Measurements from ENCODE around the gene FKBP1A. TPM values are rescaled to one million over a fixed set of nuclear protein-coding genes. Genes with fewer than 3 reads are reported as not detected.
A peak's percentile ranks its signal among the peaks of the same experiment; 100 is the strongest.

Gene FKBP1A
- total RNA-seq, 5 donors from 2014 or later (not counting 1 experiment from before 2014, with no cell fraction given), result 76.7 to 90.4 (median 79.9) TPM

DNA sequence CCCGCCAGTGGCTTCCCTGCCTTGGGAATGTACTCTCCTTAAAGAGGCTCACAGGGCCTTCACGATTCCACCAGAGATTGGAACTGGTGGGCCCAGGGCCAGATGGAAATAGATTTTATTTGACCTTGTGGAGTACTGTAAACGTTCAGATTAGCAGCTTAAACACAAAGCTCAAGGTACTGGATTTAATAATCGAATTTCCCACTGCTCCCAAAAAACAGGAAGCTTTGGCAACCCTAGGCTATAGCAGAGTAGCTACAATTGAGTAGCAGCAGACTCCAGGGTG lies 71.3 kb downstream of the FKBP1A start:
- H3K4me3 Mint-ChIP-seq, result no peak overlapping the region
- no peak overlapping the region for H3K4me3 ChIP-seq (ENCODE audit: control insufficient read depth in 1 of 2, extremely low read depth in 1 of 2, low read length in 1 of 2)

DNA sequence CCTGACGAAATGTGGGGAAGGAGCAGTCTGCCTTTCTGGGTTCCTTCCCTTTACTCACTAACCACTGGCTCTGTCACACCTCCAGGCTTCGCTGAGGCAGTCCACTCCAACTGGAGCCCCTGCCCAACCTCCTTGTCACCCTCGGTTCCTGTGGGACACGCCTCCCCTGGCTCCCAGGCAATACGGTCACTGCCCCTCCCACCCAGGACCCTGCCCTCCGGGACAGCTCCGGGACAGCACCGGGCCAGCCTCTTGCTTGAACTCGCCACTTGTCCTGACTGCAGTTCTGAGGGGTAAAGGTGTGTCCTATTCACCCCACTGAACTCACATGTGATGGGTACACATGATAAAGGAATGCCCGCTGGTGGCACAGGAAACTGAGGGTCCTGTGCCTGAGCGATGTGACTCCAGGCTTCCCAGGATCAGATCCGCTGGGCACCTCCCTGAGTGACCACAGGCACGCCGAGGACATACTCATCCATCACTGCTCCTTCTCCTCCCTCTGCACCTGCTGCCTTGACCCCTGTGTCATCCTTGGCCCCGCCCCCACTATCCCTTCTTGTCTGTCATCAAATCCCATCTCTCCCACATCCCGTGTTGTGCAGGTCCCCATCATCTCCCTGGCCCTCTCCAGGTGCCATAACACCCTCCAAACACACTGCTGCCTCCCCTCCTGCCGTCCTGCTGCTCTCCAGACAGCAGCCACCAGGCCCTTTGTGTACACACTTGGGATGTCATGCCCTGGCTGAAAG lies 71.8 kb downstream of the FKBP1A start:
- Histone ChIP-seq H3K36me3 (ENCODE audit: control insufficient read depth in 2 of 2, extremely low read depth in 1 of 2, insufficient read depth in 1 of 2, low read length in 1 of 2) (no peaks in the 10 kb centered on the region), H3K9me3 (no peaks in the 10 kb centered on the region), H3K27me3 (replicated peaks in 1 of 2; ENCODE audit: control insufficient read depth in 2 of 2, extremely low read depth in 1 of 2, insufficient read depth in 2 of 2, low read length in 1 of 2) (peaks cover 0 to 2% of the 10 kb centered on the region in 2 experiments), H3K27ac (ENCODE audit: low read length) (no peak overlapping the region), H3K4me3 (ENCODE audit: control insufficient read depth in 1 of 2, extremely low read depth in 1 of 2, low read length in 1 of 2) (no peak overlapping the region), H3K4me1 (ENCODE audit: control insufficient read depth in 1 of 2, extremely low read depth in 1 of 2, insufficient read depth in 2 of 2, low read length in 2 of 2) (peaks cover 9 to 14% of the 10 kb centered on the region in 2 experiments)
- ATAC-seq (replicated peaks in 1 of 4) (no peak), DNase-seq (no peak)
- H3K36me3 Mint-ChIP-seq, result no peaks in the 10 kb centered on the region
- ChIA-PET CTCF (interaction anchor here in 1 of 2 donors (0.6 to 1.1 kb wide), 2 partner anchors 8 to 445 kb away, joined by 3 read pairs; no protein-coding TSS in a partner anchor), POLR2A (no interaction called here)
- peaks cover 6 to 8% (median 7%) of the 10 kb centered on the region in 3 donors for H3K4me1 Mint-ChIP-seq
- no peak overlapping the region for H3K4me3 Mint-ChIP-seq
- H3K27me3 Mint-ChIP-seq, result no peaks in the 10 kb centered on the region
- no peak overlapping the region for H3K27ac Mint-ChIP-seq
- 88% methylated on average over 12 of the region's 17 CpGs for WGBS (ENCODE audit: insufficient coverage)
- H3K9me3 Mint-ChIP-seq, result no peaks in the 10 kb centered on the region

More for the DNA sequence above, 71.3 kb downstream of the FKBP1A start:
- no peaks in the 10 kb centered on the region for H3K9me3 Mint-ChIP-seq
- Histone ChIP-seq H3K27me3 (replicated peaks in 1 of 2; ENCODE audit: control insufficient read depth in 2 of 2, extremely low read depth in 1 of 2, insufficient read depth in 2 of 2, low read length in 1 of 2) (peaks cover 0 to 2% of the 10 kb centered on the region in 2 experiments), H3K4me1 (ENCODE audit: control insufficient read depth in 1 of 2, extremely low read depth in 1 of 2, insufficient read depth in 2 of 2, low read length in 2 of 2) (peaks cover 14 to 19% of the 10 kb centered on the region in 2 experiments), H3K36me3 (ENCODE audit: control insufficient read depth in 2 of 2, extremely low read depth in 1 of 2, insufficient read depth in 1 of 2, low read length in 1 of 2) (no peaks in the 10 kb centered on the region), H3K9me3 (no peaks in the 10 kb centered on the region), H3K27ac (ENCODE audit: low read length) (no peak overlapping the region)
- POLR2A ChIA-PET, result no interaction called here
- H3K4me1 Mint-ChIP-seq, result peaks cover 6 to 8% (median 7%) of the 10 kb centered on the region in 3 donors
- DNase-seq, result peak in 1 of 35 experiments; percentile 10
- no peaks in the 10 kb centered on the region for H3K36me3 Mint-ChIP-seq
- CTCF ChIA-PET, result interaction anchor here in 1 of 2 donors (0.6 to 1.1 kb wide), 3 partner anchors 9 to 446 kb away, joined by 3 read pairs; no protein-coding TSS in a partner anchor
- no peak overlapping the region for H3K27ac Mint-ChIP-seq
- 70% methylated on average over 2 of the region's 4 CpGs for WGBS (ENCODE audit: insufficient coverage)
- H3K27me3 Mint-ChIP-seq, result no peaks in the 10 kb centered on the region
- ATAC-seq (replicated peaks in 1 of 4), result no peak

DNA sequence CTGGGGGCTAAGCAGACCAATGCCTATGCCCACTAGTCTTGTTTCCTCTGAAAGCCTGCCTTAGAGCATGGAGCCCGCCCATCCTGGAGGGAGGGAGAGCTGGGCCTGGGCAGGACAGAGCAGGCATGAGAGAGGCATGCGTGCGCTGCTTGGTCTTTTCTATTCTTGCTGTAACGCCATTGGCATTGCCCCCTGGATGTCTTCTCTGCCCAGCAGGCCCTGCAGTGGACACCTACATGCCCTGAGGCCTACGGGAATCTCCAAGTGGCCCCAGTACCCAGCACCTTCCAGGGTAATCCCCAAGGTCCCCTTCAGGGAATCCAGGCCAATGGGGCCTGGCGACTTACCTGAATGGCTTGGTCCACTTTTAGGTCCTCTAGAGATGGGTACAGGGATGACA lies 72.8 kb downstream of the FKBP1A start:
- Mint-ChIP-seq H3K27ac (no peak overlapping the region), H3K36me3 (no peaks in the 10 kb centered on the region), H3K4me1 (peaks cover 6 to 8% (median 7%) of the 10 kb centered on the region in 3 donors), H3K4me3 (no peak overlapping the region), H3K27me3 (no peaks in the 10 kb centered on the region), H3K9me3 (no peaks in the 10 kb centered on the region)
- Histone ChIP-seq H3K4me1 (ENCODE audit: control insufficient read depth in 1 of 2, extremely low read depth in 1 of 2, insufficient read depth in 2 of 2, low read length in 2 of 2) (peaks cover 6 to 7% of the 10 kb centered on the region in 2 experiments), H3K4me3 (ENCODE audit: control insufficient read depth in 1 of 2, extremely low read depth in 1 of 2, low read length in 1 of 2) (no peak overlapping the region), H3K27ac (ENCODE audit: low read length) (no peak overlapping the region), H3K9me3 (no peaks in the 10 kb centered on the region), H3K36me3 (ENCODE audit: control insufficient read depth in 2 of 2, extremely low read depth in 1 of 2, insufficient read depth in 1 of 2, low read length in 1 of 2) (no peaks in the 10 kb centered on the region), H3K27me3 (replicated peaks in 1 of 2; ENCODE audit: control insufficient read depth in 2 of 2, extremely low read depth in 1 of 2, insufficient read depth in 2 of 2, low read length in 1 of 2) (peaks cover 0 to 2% of the 10 kb centered on the region in 2 experiments)
- no peak for DNase-seq
- WGBS (ENCODE audit: insufficient coverage), result 78% methylated on average over 5 of the region's 6 CpGs
- no peak for ATAC-seq (replicated peaks in 1 of 4)
- POLR2A ChIA-PET, result no interaction called here
- CTCF ChIA-PET, result no interaction called here

DNA sequence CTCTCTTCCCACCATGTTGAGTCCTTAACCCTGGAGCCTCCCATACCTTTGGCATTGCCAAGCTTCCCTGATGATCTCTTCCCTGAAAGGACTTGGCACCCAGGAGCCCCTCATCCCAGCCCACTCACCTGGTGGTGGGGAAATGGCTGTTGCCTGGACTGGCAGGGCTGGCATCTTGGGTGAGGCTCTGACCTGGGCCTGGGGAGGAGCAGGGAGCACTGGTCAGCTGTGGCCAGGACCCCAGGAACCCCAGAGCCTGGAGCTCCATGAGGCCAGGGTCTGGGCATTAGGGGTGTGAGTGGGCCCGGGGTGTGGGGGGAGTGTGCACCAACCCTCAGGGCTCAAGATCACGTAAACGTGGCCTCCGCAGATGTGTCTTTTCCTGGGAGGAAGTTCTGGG lies 73.4 kb downstream of the FKBP1A start:
- Histone ChIP-seq H3K27ac (ENCODE audit: low read length) (no peak overlapping the region), H3K27me3 (replicated peaks in 1 of 2; ENCODE audit: control insufficient read depth in 2 of 2, extremely low read depth in 1 of 2, insufficient read depth in 2 of 2, low read length in 1 of 2) (peaks cover 0 to 2% of the 10 kb centered on the region in 2 experiments), H3K4me3 (ENCODE audit: control insufficient read depth in 1 of 2, extremely low read depth in 1 of 2, low read length in 1 of 2) (no peak overlapping the region), H3K4me1 (ENCODE audit: control insufficient read depth in 1 of 2, extremely low read depth in 1 of 2, insufficient read depth in 2 of 2, low read length in 2 of 2) (peaks cover under 1 to 1% of the 10 kb centered on the region in 2 experiments), H3K9me3 (no peaks in the 10 kb centered on the region), H3K36me3 (ENCODE audit: control insufficient read depth in 2 of 2, extremely low read depth in 1 of 2, insufficient read depth in 1 of 2, low read length in 1 of 2) (no peaks in the 10 kb centered on the region)
- Mint-ChIP-seq H3K4me3 (no peak overlapping the region), H3K27me3 (no peaks in the 10 kb centered on the region), H3K9me3 (no peaks in the 10 kb centered on the region), H3K27ac (no peak overlapping the region), H3K4me1 (peaks cover 6 to 8% (median 7%) of the 10 kb centered on the region in 3 donors), H3K36me3 (no peaks in the 10 kb centered on the region)
- no CpG with 5 or more reads among the region's 4 CpGs for WGBS (ENCODE audit: insufficient coverage)
- no peak for ATAC-seq (replicated peaks in 1 of 4)
- ChIA-PET POLR2A (no interaction called here), CTCF (no interaction called here)
- DNase-seq, result no peak

DNA sequence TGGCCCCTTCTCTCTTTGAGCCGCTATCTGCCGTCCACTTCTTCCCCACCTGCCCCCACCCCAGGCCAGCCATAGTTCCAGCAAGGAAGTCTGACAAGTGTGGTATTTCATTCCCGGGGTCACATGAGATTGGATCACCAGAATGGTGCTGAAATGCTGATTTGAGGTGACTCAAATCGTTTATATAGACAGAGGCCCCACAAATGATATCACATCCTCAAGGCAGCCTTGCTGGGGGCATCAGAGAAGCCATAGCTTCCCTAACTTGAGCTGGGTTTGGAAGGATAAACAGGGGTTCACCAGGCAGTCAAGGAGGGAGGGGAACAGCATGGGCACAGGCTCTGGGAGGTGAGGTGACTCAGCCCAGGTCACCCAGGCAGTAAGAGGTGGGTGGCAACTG lies 73.8 kb downstream of the FKBP1A start:
- Mint-ChIP-seq H3K27ac (no peak overlapping the region), H3K9me3 (no peaks in the 10 kb centered on the region), H3K4me3 (no peak overlapping the region), H3K27me3 (no peaks in the 10 kb centered on the region), H3K36me3 (no peaks in the 10 kb centered on the region), H3K4me1 (peaks cover 4 to 8% (median 5%) of the 10 kb centered on the region in 3 donors)
- WGBS (ENCODE audit: insufficient coverage), result no CpG with 5 or more reads among the region's 4 CpGs
- Histone ChIP-seq H3K36me3 (ENCODE audit: control insufficient read depth in 2 of 2, extremely low read depth in 1 of 2, insufficient read depth in 1 of 2, low read length in 1 of 2) (no peaks in the 10 kb centered on the region), H3K27ac (ENCODE audit: low read length) (no peak overlapping the region), H3K4me1 (ENCODE audit: control insufficient read depth in 1 of 2, extremely low read depth in 1 of 2, insufficient read depth in 2 of 2, low read length in 2 of 2) (no peaks in the 10 kb centered on the region), H3K9me3 (no peaks in the 10 kb centered on the region), H3K4me3 (ENCODE audit: control insufficient read depth in 1 of 2, extremely low read depth in 1 of 2, low read length in 1 of 2) (no peak overlapping the region), H3K27me3 (replicated peaks in 1 of 2; ENCODE audit: control insufficient read depth in 2 of 2, extremely low read depth in 1 of 2, insufficient read depth in 2 of 2, low read length in 1 of 2) (peaks cover 0 to 2% of the 10 kb centered on the region in 2 experiments)
- POLR2A ChIA-PET, result no interaction called here
- CTCF ChIA-PET, result interaction anchor here in 1 of 2 donors (0.6 kb wide), 1 partner anchor 73 kb away, joined by 5 read pairs; no protein-coding TSS in a partner anchor
- DNase-seq (no peak), ATAC-seq (replicated peaks in 1 of 4) (no peak)

Other genes starting within 250 kb of the FKBP1A start
- under 1 TPM in 1 of 5 donors, not detected in 4; 0.13 TPM for gene TMEM74B, start 208.1 kb downstream of the FKBP1A start, total RNA-seq
- gene C20orf202, start 189.6 kb downstream of the FKBP1A start, total RNA-seq, result under 1 TPM in 4 of 5 donors, not detected in 1; 0.23 to 0.41 (median 0.30) TPM
- 1 to 10 TPM in 1 of 5 donors, under 1 TPM in 2, not detected in 2; 0.73 to 1.6 (median 0.88) TPM for gene RAD21L1, start 167.0 kb downstream of the FKBP1A start, total RNA-seq
- 10 to 100 TPM; 12.9 to 29.8 (median 23.4) TPM for gene SNPH, start 126.8 kb downstream of the FKBP1A start, total RNA-seq
- 1 to 10 TPM; 1.1 to 2.4 (median 2.2) TPM for gene SDCBP2, start 63.9 kb downstream of the FKBP1A start, total RNA-seq
- 10 to 100 TPM; 56.7 to 68.7 (median 65.8) TPM for gene NSFL1C, start 73.8 kb upstream of the FKBP1A start, total RNA-seq
- under 1 TPM in 2 of 5 donors, not detected in 3; 0.09 to 0.58 TPM for gene SIRPB2, start 98.4 kb upstream of the FKBP1A start, total RNA-seq
- under 1 TPM in 3 of 5 donors, not detected in 2; 0.19 to 0.25 (median 0.23) TPM for gene SIRPD, start 164.7 kb upstream of the FKBP1A start, total RNA-seq
- gene SIRPB1, start 227.0 kb upstream of the FKBP1A start, total RNA-seq, result 1 to 10 TPM in 4 of 5 donors, under 1 TPM in 1; 0.62 to 6.2 (median 3.1) TPM